ENCODE data around the gene SLC2A11. TPM values are rescaled to one million over a fixed set of nuclear protein-coding genes. Genes with fewer than 3 reads are reported as not detected.
"Not testable (repeated sequence)": the region's sequence is repeated elsewhere in the genome, so short reads cannot be mapped to it uniquely, and the experiment has no call there.

The SLC2A11 gene
- polyA plus RNA-seq, 1 donor, result 60.0 TPM

- DNase-seq, result not testable (repeated sequence)
These were observed 49.7 kb downstream of the SLC2A11 start for GRCh38 chr22:23907423-23907822.

- no peak for DNase-seq
These were observed 51.0 kb downstream of the SLC2A11 start for GRCh38 chr22:23908587-23909205.

GRCh38 chr22:23909296-23909898 is 51.7 kb downstream of the SLC2A11 start:
- no peak for DNase-seq

- DNase-seq, result no peak
These were observed 53.0 kb downstream of the SLC2A11 start for GRCh38 chr22:23910496-23911190.

GRCh38 chr22:23911318-23911980 is 53.8 kb downstream of the SLC2A11 start:
- DNase-seq, result no peak

- DNase-seq, result no peak
These were observed 54.7 kb downstream of the SLC2A11 start for GRCh38 chr22:23912293-23912903.

- DNase-seq, result no peak
These were observed 55.6 kb downstream of the SLC2A11 start for GRCh38 chr22:23913306-23913660.

- peak; percentile 99 for DNase-seq
These were observed 56.1 kb downstream of the SLC2A11 start for GRCh38 chr22:23913661-23914353.

- DNase-seq, result no peak
These were observed 57.6 kb downstream of the SLC2A11 start for GRCh38 chr22:23915290-23915689.

- DNase-seq, result not testable (repeated sequence)
These were observed 62.6 kb downstream of the SLC2A11 start for GRCh38 chr22:23920267-23920611.

- not testable (repeated sequence) for DNase-seq
These were observed 64.0 kb downstream of the SLC2A11 start for GRCh38 chr22:23921586-23922201.

- DNase-seq, result no peak
These were observed 65.2 kb downstream of the SLC2A11 start for GRCh38 chr22:23922921-23923320.

- DNase-seq, result no peak
These were observed 67.4 kb downstream of the SLC2A11 start for GRCh38 chr22:23925020-23925606.

GRCh38 chr22:23926561-23926960 is 68.9 kb downstream of the SLC2A11 start:
- DNase-seq, result no peak

Other genes starting within 250 kb of the SLC2A11 start
- 4.3 TPM for gene DRICH1, start 225.6 kb upstream of the SLC2A11 start, polyA plus RNA-seq (ENCODE audit: insufficient read length)
- 4.7 TPM for gene RGL4, start 166.9 kb upstream of the SLC2A11 start, polyA plus RNA-seq (ENCODE audit: insufficient read length)
- 8.1 TPM for gene ZNF70, start 106.8 kb upstream of the SLC2A11 start, polyA plus RNA-seq (ENCODE audit: insufficient read length)
- gene VPREB3, start 103.5 kb upstream of the SLC2A11 start, polyA plus RNA-seq (ENCODE audit: insufficient read length), result not detected
- 2.7 TPM for gene C22orf15, start 94.9 kb upstream of the SLC2A11 start, polyA plus RNA-seq (ENCODE audit: insufficient read length)
- 58.3 TPM for gene CHCHD10, start 89.9 kb upstream of the SLC2A11 start, polyA plus RNA-seq (ENCODE audit: insufficient read length)
- 13.3 TPM for gene MMP11, start 85.0 kb upstream of the SLC2A11 start, polyA plus RNA-seq (ENCODE audit: insufficient read length)
- 187 TPM for gene SMARCB1, start 70.9 kb upstream of the SLC2A11 start, polyA plus RNA-seq (ENCODE audit: insufficient read length)
- 3.2 TPM for gene DERL3, start 18.9 kb upstream of the SLC2A11 start, polyA plus RNA-seq (ENCODE audit: insufficient read length)
- 119 TPM for gene MIF, start 36.5 kb downstream of the SLC2A11 start, polyA plus RNA-seq (ENCODE audit: insufficient read length)
- gene GSTT2B, start 103.3 kb downstream of the SLC2A11 start, polyA plus RNA-seq (ENCODE audit: insufficient read length), result 6.9 TPM
- 11.6 TPM for gene DDTL, start 109.0 kb downstream of the SLC2A11 start, polyA plus RNA-seq (ENCODE audit: insufficient read length)
- gene DDT, start 116.6 kb downstream of the SLC2A11 start, polyA plus RNA-seq (ENCODE audit: insufficient read length), result 66.8 TPM
- gene GSTT2, start 122.3 kb downstream of the SLC2A11 start, polyA plus RNA-seq (ENCODE audit: insufficient read length), result not detected
- not detected for gene GSTT4, start 147.6 kb downstream of the SLC2A11 start, polyA plus RNA-seq (ENCODE audit: insufficient read length)
- 52.0 TPM for gene CABIN1, start 153.4 kb downstream of the SLC2A11 start, polyA plus RNA-seq (ENCODE audit: insufficient read length)